A673 (cell line): ENCODE results near the gene DUSP11. TPM values are rescaled to one million over a fixed set of nuclear protein-coding genes. Genes with fewer than 3 reads are reported as not detected.

Experiments
- BruUV-seq: library from RNA; stranded (reverse); fragments of 400-500 nt; replicated peaks from 2 replicates; lab custom pipeline; 2021; lab: Mats Ljungman, UMichigan
- CTCF ChIA-PET: fragments of 300-600 bp; sonication (Branson Sonifier 250); formaldehyde crosslinking; loops from one replicate; lab custom pipeline; 2022; ENCODE audit warnings: antibody characterized with exemption; lab: Charles Lee
- POLR2A ChIA-PET: fragments of 300-600 bp; sonication (Branson Sonifier 250); formaldehyde crosslinking; loops from one replicate; lab custom pipeline; 2022; ENCODE audit warnings: antibody characterized with exemption; ENCODE audit not compliant: low non-redundant PET; lab: Charles Lee
- DNase-seq: peaks from one replicate; pipeline ENCODE4 v3.0.0-alpha.2; 2015; ENCODE audit warnings: low spot score
- H3K27ac ChIP-seq: fragments of 200-600 bp; sonication (generic); 2 replicates; pipeline ENCODE4 v1.5.1; 2016; ENCODE audit warnings: mixed run types, low read depth, mild to moderate bottlenecking, mixed read lengths, antibody characterized with exemption, low read length; ENCODE audit not compliant: poor library complexity, severe bottlenecking
- H3K27me3 ChIP-seq: fragments of 200-600 bp; sonication (generic); replicated peaks from 2 replicates; pipeline ENCODE4 v1.6.1; 2017; ENCODE audit warnings: mixed run types, low read depth, mild to moderate bottlenecking, mixed read lengths, antibody characterized with exemption, low read length; ENCODE audit not compliant: insufficient read depth, poor library complexity
- H3K36me3 ChIP-seq: fragments of 200-600 bp; sonication (generic); 2 replicates; pipeline ENCODE4 v1.6.1; 2016; ENCODE audit warnings: mixed run types, mild to moderate bottlenecking, mixed read lengths, antibody characterized with exemption, low read length; ENCODE audit not compliant: insufficient read depth, poor library complexity, severe bottlenecking
- H3K4me1 ChIP-seq: fragments of 200-600 bp; sonication (generic); 2 replicates; pipeline ENCODE4 v1.6.1; 2017; ENCODE audit warnings: mixed run types, mild to moderate bottlenecking, mixed read lengths, antibody characterized with exemption, low read length; ENCODE audit not compliant: insufficient read depth, poor library complexity, severe bottlenecking
- H3K4me3 ChIP-seq: fragments of 200-600 bp; sonication (generic); 2 replicates; pipeline ENCODE4 v1.5.1; 2016; ENCODE audit warnings: low read depth, mixed run types, mild to moderate bottlenecking, mixed read lengths, low read length; ENCODE audit not compliant: poor library complexity, severe bottlenecking
- H3K9me3 ChIP-seq: fragments of 200-600 bp; sonication (generic); 2 replicates; pipeline ENCODE4 v1.6.1; 2016; ENCODE audit warnings: mixed run types, low read depth, mild to moderate bottlenecking, mixed read lengths, antibody characterized with exemption, low read length; ENCODE audit not compliant: poor library complexity, severe bottlenecking
- EZH2 ChIP-seq: fragments of 200-600 bp; sonication (generic); IDR thresholded peaks from 2 replicates; pipeline ENCODE4 v1.6.1; 2017; ENCODE audit warnings: borderline replicate concordance, low read depth, mild to moderate bottlenecking, mixed read lengths, antibody characterized with exemption, low read length; ENCODE audit not compliant: poor library complexity, severe bottlenecking
- intact Hi-C: fragments of 100-400 bp; cut with micrococcal nuclease; formaldehyde crosslinking; loops from one replicate; pipeline ENCODE4 v1.10.0; 2022; ENCODE audit not compliant: unreplicated experiment
- total RNA-seq: library from RNA; stranded (reverse); gene quantifications from 2 replicates; pipeline ENCODE4 v1.2.3, GENCODE V29; 2021
- TF ChIP-seq, protein P1 (sequence below): fragments of 300-800, 200-600 bp; sonication (generic); conservative IDR thresholded peaks from 2 replicates; pipeline ENCODE4 v1.5.1; 2017; ENCODE audit warnings: low read depth, mild to moderate bottlenecking, antibody characterized with exemption, low read length, moderate library complexity, mixed read lengths

The DUSP11 gene
- total RNA-seq, 1 experiment from 2014 or later, result 19.9 TPM

DNA sequence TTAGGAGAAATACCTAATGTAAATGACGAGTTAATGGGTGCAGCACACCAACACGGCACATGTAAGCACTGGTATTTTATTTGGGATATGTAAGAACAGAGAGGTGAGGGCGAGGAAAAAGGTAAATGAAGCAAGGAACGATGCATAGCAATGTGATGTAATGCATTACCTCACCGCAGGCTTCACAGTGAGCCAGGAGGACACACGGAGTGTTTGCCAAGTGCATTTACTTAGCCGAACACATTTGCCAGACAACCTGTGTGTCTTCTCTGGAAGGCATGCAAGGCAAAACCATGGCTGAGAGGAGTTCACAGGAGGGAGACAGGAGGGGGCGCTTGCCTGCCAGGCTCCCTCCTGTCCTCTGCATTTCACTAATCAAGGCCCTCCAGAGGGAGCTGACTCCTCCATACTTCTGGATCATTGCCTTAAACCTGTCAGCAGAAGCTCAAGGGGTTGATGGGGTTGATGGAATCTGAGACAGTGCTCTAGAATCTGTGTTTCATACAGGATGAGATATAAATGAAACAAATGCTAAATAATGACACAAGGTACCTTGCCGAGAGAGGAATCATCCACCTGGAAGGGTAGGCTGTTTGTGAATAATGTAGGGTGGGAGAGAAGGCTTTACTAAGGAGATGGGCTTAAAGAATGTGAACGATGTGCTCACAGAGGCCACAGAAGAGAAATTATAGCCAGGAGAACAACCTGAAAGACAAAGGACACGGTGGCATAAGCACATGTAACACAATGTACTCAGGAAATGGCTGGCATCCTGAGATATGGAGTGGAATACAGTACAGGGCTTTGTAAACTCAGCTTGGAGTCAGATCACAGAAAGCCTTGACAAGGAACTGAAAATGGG is 33.7 kb downstream of the DUSP11 start:
- TF ChIP-seq, protein P1, sequence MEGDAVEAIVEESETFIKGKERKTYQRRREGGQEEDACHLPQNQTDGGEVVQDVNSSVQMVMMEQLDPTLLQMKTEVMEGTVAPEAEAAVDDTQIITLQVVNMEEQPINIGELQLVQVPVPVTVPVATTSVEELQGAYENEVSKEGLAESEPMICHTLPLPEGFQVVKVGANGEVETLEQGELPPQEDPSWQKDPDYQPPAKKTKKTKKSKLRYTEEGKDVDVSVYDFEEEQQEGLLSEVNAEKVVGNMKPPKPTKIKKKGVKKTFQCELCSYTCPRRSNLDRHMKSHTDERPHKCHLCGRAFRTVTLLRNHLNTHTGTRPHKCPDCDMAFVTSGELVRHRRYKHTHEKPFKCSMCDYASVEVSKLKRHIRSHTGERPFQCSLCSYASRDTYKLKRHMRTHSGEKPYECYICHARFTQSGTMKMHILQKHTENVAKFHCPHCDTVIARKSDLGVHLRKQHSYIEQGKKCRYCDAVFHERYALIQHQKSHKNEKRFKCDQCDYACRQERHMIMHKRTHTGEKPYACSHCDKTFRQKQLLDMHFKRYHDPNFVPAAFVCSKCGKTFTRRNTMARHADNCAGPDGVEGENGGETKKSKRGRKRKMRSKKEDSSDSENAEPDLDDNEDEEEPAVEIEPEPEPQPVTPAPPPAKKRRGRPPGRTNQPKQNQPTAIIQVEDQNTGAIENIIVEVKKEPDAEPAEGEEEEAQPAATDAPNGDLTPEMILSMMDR, result no peak
- no peak for TF ChIP-seq EZH2
- ChIA-PET POLR2A (no interaction called here), CTCF (interaction anchor here (1.1 kb wide), 1 partner anchor 589 kb away, joined by 3 read pairs; no protein-coding TSS in a partner anchor)
- intact Hi-C loops, result no loop called here
- Histone ChIP-seq H3K36me3 (no peaks in the 10 kb centered on the region), H3K27ac (no peak overlapping the region), H3K4me1 (no peaks in the 10 kb centered on the region), H3K27me3 (no peaks in the 10 kb centered on the region), H3K9me3 (no peaks in the 10 kb centered on the region), H3K4me3 (no peak overlapping the region)
- no TSS peak for BruUV-seq
- no peak for DNase-seq

DNA sequence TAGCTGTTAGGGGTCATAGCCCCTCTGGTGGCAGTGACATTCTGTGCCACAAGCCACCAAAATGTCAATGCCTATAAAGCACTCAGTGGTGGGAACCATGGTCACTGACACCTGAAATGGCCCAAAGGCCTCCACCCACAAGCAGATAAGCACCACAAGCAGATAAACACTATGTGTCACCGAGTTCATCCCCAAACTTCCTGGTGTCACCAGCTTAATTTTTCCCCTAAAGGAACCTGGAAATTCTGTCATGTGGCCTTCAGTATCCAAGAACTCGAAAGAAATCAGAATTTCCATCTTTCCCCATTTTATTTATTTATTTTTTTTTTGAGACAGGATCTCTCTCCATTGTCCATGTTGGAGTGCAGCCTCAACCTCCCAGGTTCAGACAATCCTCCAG is 39.1 kb downstream of the DUSP11 start:
- TF ChIP-seq, protein P1, result no peak
- TF ChIP-seq EZH2, result no peak
- H3K4me1 ChIP-seq, result peaks cover 9% of the 10 kb centered on the region
- no peaks in the 10 kb centered on the region for H3K27me3 ChIP-seq
- H3K4me3 ChIP-seq, result no peak overlapping the region
- no TSS peak for BruUV-seq
- CTCF ChIA-PET, result interaction anchor here (0.7 kb wide), 1 partner anchor 16 kb away, joined by 3 read pairs; no protein-coding TSS in a partner anchor
- POLR2A ChIA-PET, result no interaction called here
- no peaks in the 10 kb centered on the region for H3K9me3 ChIP-seq
- intact Hi-C loops, result no loop called here
- no peak overlapping the region for H3K27ac ChIP-seq
- H3K36me3 ChIP-seq, result no peaks in the 10 kb centered on the region
- DNase-seq, result no peak

DNA sequence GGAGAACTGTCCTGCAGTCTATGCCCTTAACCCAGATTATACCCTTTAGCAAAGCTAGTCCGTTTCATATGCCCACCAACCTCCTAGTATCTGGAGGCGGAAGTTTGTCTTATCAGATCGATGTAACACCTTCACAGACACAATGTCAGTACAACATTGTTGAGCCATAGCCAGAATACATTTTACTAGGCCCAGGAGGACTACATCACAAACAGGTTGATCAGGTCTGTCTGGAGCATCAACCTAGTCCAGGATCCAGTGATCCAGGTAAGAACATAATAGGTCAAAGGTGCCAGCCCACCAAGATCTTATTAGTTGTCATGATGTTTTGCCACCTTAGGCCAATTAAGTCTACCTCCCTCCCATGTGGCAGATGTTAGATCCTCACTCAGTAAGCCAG is 40.8 kb downstream of the DUSP11 start:
- no peaks in the 10 kb centered on the region for H3K27me3 ChIP-seq
- H3K4me3 ChIP-seq, result no peak overlapping the region
- H3K27ac ChIP-seq, result no peak overlapping the region
- no peak for DNase-seq
- H3K36me3 ChIP-seq, result peaks cover 7% of the 10 kb centered on the region
- no peaks in the 10 kb centered on the region for H3K9me3 ChIP-seq
- intact Hi-C loops, result no loop called here
- no TSS peak for BruUV-seq
- ChIA-PET CTCF (no interaction called here), POLR2A (no interaction called here)
- peaks cover 11% of the 10 kb centered on the region for H3K4me1 ChIP-seq
- TF ChIP-seq EZH2, result no peak
- TF ChIP-seq, protein P1, result no peak
